H1 (cell line): ENCODE measurements around the gene C8B. TPM values are rescaled to one million over a fixed set of nuclear protein-coding genes. Genes with fewer than 3 reads are reported as not detected.

ENCODE experiments used
- BCL11A ChIP-seq, 2 experiments: IDR thresholded peaks; one replicate each; pipeline ENCODE4 v1.6.1; 2011; ENCODE audit warnings: low read depth in 2 of 2, low read length in 2 of 2, mild to moderate bottlenecking in 2 of 2
- HDAC6 ChIP-seq: IDR thresholded peaks from one replicate; pipeline ENCODE4 v1.7.1; 2012; ENCODE audit warnings: low read depth, mild to moderate bottlenecking, inconsistent platforms, low read length, moderate library complexity
- NANOG ChIP-seq: IDR thresholded peaks from 2 replicates; pipeline ENCODE4 v1.6.1; 2011; ENCODE audit warnings: low read length, low read depth, mild to moderate bottlenecking, inconsistent platforms; ENCODE audit not compliant: insufficient read depth, poor library complexity, severe bottlenecking
- polyA plus RNA-seq, 7 experiments: library from polyadenylated mRNA; depleted of rRNA in 3 of 7; stranded (reverse) in 5 of 7; unstranded in 2 of 7; fragments of >200 nt in 5 of 7; fragments of 200-250 nt in 2 of 7; gene quantifications; 1 replicate in 5 of 7; 2 replicates in 1 of 7; 4 replicates in 1 of 7; pipeline versions ENCODE4 v1.2.1 to v1.2.3, GENCODE V29; 2011 to 2013; ENCODE audit warnings: missing spikeins in 2 of 7, mixed read lengths in 2 of 7
- total RNA-seq: library from RNA; stranded (reverse); fragmentation: NEBNext Ultra II Directional; extraction: Animal tissue kit (Norgen Biotek cat#: 25700); gene quantifications from 2 replicates; pipeline ENCODE4 v1.2.1, GENCODE V29; 2021

Gene C8B
- total and polyA plus RNA-seq, 2 of the 8 experiments (the other 6 are each of a cell fraction or from before 2014, with no cell fraction given): not detected

GRCh38 chr1:56912325-56912724 lies 53.5 kb downstream of the C8B start (continued):
- no peak for TF ChIP-seq BCL11A (IDR thresholded peaks at IDR 0.05; ENCODE audit: low read depth in 2 of 2, low read length in 2 of 2)
- TF ChIP-seq NANOG: no peak
- no peak for TF ChIP-seq HDAC6
